Naive B cell (primary cell): Measurements from ENCODE around the gene WDR5. TPM values are rescaled to one million over a fixed set of nuclear protein-coding genes. Genes with fewer than 3 reads are reported as not detected.

Source experiments
- ATAC-seq, 2 donors: fragments of 150-1000 bp; cut with Tn5 transposase; 2 replicates each; pipeline ENCODE4 v1.10.0; 2021; ENCODE audit warnings: low read depth in 2 of 2, mild to moderate bottlenecking in 2 of 2, moderate library complexity in 2 of 2
- DNase-seq: peaks from one replicate; pipeline ENCODE4 v3.0.0; 2022
- H3K27ac Mint-ChIP-seq, 6 donors: one replicate each; pipeline ENCODE4 v1.8.0; 2020 to 2022; ENCODE audit warnings: mild to moderate bottlenecking in 6 of 6, mixed read lengths in 6 of 6, moderate library complexity in 5 of 6, inconsistent platforms in 2 of 6
- H3K27me3 Mint-ChIP-seq, 3 donors: one replicate each; pipeline ENCODE4 v1.8.0; 2021 to 2022; ENCODE audit warnings: mixed read lengths in 3 of 3, mild to moderate bottlenecking in 1 of 3
- H3K36me3 Mint-ChIP-seq, 2 donors: one replicate each; pipeline ENCODE4 v1.8.0; 2020 to 2022; ENCODE audit warnings: mixed read lengths in 2 of 2, inconsistent platforms in 1 of 2, mild to moderate bottlenecking in 1 of 2
- H3K4me1 Mint-ChIP-seq, 3 donors: one replicate each; pipeline ENCODE4 v1.8.0; 2020 to 2022; ENCODE audit warnings: mixed read lengths in 3 of 3, inconsistent platforms in 1 of 3, mild to moderate bottlenecking in 1 of 3, moderate library complexity in 1 of 3
- H3K4me3 Mint-ChIP-seq, 8 donors: one replicate each; pipeline ENCODE4 v1.8.0; 2020 to 2022; ENCODE audit warnings: mild to moderate bottlenecking in 8 of 8, mixed read lengths in 8 of 8, moderate library complexity in 8 of 8, inconsistent platforms in 2 of 8
- H3K9me3 Mint-ChIP-seq, 7 donors: one replicate each; pipeline ENCODE4 v1.8.0; 2020 to 2022; ENCODE audit warnings: mixed read lengths in 7 of 7, mild to moderate bottlenecking in 5 of 7, inconsistent platforms in 2 of 7, moderate library complexity in 1 of 7
- polyA plus RNA-seq, 6 donors: library from polyadenylated mRNA; unstranded; fragments of 300-500 nt; fragmentation: Illumina TruSeq; gene quantifications; one replicate each; pipeline ENCODE4 v1.2.3, GENCODE V29; 2021; ENCODE audit warnings: low read depth in 6 of 6

WDR5 gene
- polyA plus RNA-seq, 6 donors from 2014 or later: 5.1 to 20.2 (median 12.3) TPM

DNA sequence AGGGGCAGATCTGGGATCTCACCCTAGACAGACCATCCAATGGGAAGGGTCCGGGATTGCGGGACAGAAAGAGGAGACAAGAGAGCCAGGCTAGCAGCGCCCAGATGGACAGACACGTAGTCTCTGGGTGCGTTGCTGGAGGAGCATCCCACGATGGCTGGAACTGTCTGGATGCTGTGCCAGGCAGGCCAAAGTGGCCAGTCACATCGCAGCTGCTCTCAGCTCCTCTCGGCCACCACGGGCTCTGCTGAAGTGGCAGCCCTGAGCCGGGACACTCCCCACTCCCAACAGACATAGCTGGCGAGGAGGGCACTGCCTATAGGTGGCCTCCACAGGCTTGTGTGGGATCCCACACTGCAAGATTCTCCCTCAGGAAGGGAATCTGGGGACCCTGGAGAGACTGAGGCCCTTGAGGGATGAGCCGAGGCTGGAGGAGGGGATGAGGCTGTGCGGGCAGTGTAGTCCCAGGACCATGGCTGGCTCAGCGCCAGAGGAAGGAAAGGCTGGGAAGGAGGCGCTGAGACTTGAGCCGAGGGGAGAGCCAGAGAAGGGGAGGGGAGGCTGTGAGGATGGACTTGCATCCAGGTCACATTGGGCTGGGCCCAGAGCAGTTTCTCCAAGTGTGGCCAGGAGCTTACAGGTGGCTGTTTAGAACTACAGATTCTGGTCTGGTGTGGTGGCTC, 10.3 kb upstream of the WDR5 start:
- Mint-ChIP-seq H3K36me3 (no peaks in the 10 kb centered on the region), H3K9me3 (no peaks in the 10 kb centered on the region), H3K4me1 (peaks cover 11 to 25% (median 21%) of the 10 kb centered on the region in 3 donors)

DNA sequence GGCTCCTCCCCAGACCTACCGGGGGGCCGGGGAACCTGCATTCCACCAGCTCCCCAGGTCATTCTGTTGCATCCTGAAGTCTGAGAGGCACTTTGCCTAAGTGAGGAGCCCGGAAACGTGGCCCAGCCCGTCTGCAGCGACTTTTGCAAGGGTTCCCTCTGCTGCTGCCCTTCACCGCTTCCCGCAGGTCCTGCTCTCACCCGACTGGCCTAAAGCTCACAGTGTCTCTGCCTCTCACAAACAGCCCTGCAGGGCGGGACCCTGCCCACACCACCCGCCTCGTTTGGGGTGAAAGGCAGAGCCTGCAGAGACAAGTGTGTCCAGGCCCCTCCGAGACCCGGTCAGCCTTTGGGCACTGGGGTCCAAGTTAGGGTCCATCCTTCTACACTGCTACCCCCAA, 9.5 kb upstream of the WDR5 start:
- Mint-ChIP-seq H3K4me1 (peaks cover 11 to 25% (median 21%) of the 10 kb centered on the region in 3 donors), H3K36me3 (no peaks in the 10 kb centered on the region), H3K27me3 (peaks cover 0 to 18% (median 0%) of the 10 kb centered on the region in 3 donors), H3K9me3 (no peaks in the 10 kb centered on the region), H3K27ac (no peak overlapping the region), H3K4me3 (no peak overlapping the region)
- ATAC-seq (no peak), DNase-seq (no peak)

More for the DNA sequence above, 10.3 kb upstream of the WDR5 start:
- ATAC-seq (no peak), DNase-seq (no peak)
- Mint-ChIP-seq H3K27me3 (peaks cover 0 to 22% (median 0%) of the 10 kb centered on the region in 3 donors), H3K27ac (peak overlapping the region in 1 of 6 donors; percentile 76), H3K4me3 (peak overlapping the region in 1 of 8 donors; percentile 56)

DNA sequence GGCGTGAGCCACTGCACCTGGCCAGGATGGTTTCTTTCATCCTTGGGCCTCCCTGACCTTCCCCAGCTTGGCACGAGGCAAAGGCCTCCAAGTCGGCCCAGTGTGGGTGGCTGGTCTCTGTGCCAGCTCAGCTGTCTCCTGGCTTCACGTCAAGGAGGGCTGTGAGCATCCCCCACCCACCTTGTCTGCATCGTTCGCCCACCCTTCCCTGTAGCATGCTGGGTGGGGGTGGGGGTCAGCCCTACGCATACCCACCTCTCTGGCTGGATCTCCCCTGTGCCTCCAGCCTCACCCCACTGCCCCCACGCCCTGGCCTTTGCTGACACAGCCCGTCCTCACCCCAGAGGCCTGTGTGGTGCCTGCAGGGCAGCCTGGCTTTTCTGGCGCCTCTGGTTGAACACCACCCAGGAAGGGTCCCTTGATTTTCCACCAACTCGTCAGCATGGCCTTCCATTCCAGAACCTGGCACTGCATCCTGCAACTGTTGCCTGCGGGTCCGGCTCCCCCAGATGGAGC, 8.8 kb upstream of the WDR5 start:
- Mint-ChIP-seq H3K4me3 (peak overlapping the region in 3 of 8 donors; percentile 4 to 73 (median 25)), H3K27me3 (peaks cover 0 to 17% (median 0%) of the 10 kb centered on the region in 3 donors), H3K27ac (peak overlapping the region in 2 of 6 donors; percentile 18 to 44), H3K9me3 (no peaks in the 10 kb centered on the region), H3K36me3 (no peaks in the 10 kb centered on the region), H3K4me1 (peaks cover 11 to 25% (median 21%) of the 10 kb centered on the region in 3 donors)
- no peak for ATAC-seq
- DNase-seq: no peak

DNA sequence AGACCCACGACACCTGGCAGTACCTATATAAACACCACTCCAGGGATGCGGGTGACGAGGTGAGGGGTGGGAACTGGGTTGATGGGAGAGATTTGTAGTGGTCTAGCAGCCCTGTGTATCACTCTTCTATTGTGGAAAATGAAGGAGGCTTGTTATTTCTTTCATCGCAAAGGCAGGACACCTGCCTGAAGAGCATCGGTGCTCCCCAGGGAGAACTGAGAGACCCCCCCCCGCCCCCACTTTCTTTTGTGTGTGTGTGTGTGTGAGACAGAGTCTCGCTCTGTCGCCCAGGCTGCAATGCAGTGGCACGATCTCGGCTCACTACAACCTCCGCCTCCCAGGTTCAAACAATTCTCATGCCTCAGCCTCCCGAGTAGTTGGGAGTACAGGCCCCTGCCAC, 8.3 kb upstream of the WDR5 start:
- peaks cover 0 to 17% (median 0%) of the 10 kb centered on the region in 3 donors for H3K27me3 Mint-ChIP-seq
- no peak for DNase-seq
- H3K36me3 Mint-ChIP-seq: no peaks in the 10 kb centered on the region

DNA sequence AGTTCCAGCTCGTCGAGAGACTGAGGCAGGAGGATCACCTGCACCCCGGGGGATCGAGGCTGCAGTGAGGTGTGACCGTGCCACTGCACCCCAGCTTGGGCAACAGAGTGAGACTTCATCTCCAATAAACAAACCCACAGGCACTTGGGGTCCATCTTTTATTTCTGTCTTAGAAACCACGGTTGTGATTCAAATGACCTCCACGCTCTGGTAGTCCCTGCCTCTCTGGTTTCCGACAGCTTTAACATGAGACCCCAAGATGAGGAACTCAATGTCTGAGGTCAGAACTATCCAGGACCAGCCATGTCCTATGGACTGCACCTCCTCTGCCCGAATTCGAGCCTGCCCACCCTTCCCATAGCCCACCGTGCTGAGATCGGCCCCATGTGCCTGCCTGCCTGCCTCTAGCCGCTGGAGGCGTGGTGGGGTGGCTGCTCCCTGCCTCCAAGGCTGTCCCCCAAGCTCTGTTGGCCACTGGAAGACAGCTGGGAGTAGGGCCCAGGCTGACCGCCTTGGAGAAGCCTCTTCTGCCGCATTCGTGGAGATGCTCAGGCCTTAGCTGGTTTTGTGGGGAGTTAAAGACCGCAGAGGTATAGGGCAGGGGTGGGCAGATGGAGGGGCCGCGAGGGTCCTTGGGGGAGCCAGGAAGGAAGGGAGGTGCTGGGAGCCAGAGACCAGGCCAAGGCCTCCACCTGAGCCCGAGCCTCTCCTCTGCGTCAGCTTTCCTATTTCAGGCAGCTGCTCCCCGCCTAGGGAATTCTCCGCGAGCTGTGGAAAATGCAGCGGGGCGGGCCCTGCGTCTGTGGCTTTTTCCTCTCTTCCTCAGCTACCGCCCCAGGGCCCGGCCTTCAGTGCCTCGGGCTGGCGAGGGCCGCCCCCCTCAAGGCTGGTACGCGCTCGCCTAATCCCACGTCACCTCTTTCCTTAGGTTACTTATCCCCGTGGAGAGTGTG, 6.9 kb upstream of the WDR5 start:
- no peaks in the 10 kb centered on the region for H3K9me3 Mint-ChIP-seq

More for the DNA sequence above, 8.3 kb upstream of the WDR5 start:
- H3K4me1 Mint-ChIP-seq: peaks cover 11 to 25% (median 21%) of the 10 kb centered on the region in 3 donors
- ATAC-seq: peak in 1 of 2 donors; percentile 28
- H3K4me3 Mint-ChIP-seq: peak overlapping the region in 4 of 8 donors; percentile 4 to 73 (median 25)
- no peaks in the 10 kb centered on the region for H3K9me3 Mint-ChIP-seq
- peak overlapping the region in 3 of 6 donors; percentile 18 to 44 (median 28) for H3K27ac Mint-ChIP-seq

DNA sequence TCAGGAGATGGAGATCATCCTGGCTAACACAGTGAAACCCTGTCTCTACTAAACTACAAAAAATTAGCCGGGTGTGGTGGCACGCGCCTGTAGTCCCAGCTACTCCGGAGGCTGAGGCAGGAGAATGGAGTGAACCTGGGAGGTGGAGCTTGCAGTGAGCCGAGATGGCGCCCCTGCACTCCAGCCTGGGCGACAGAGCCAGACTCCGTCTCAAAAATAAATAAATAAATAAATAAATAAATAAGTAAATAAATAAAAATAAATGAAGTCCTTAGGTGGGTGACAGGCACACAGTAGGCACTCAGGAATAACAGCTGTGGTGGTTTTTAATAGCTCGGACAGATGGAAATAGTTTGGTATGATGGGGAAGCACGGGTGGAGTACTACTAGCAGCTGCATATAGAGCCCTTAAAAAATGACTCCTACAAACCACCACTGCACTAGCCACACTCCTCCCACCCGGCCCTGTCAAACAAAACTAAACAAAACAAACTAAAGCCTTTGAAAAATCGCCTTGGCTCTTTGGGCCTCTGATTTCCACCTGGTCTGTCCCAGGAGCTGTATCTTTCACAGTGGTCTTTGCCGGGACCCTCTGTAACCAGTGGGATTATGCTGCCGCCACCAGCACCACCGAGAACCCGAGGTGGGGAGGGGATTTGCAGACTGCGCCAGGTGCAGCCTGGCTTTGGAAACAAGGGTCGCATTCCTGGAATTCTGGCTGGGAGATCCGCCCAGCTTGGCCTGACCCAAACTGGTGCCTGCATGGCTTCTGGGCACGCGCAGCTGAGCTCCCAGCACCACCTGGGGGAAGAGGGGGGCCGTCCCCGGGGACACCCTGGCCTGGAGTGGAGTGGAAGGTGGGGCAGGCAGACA, 5.1 kb upstream of the WDR5 start:
- H3K36me3 Mint-ChIP-seq: no peaks in the 10 kb centered on the region
- ATAC-seq: no peak
- no peak for DNase-seq
- peaks cover 24 to 37% (median 32%) of the 10 kb centered on the region in 3 donors for H3K4me1 Mint-ChIP-seq
- H3K9me3 Mint-ChIP-seq: no peaks in the 10 kb centered on the region
- H3K27me3 Mint-ChIP-seq: peaks cover 0 to 9% (median 0%) of the 10 kb centered on the region in 3 donors
- H3K27ac Mint-ChIP-seq: no peak overlapping the region
- peak overlapping the region in 1 of 8 donors; percentile 25 for H3K4me3 Mint-ChIP-seq

More for the DNA sequence above, 6.9 kb upstream of the WDR5 start:
- no peaks in the 10 kb centered on the region for H3K36me3 Mint-ChIP-seq
- H3K27ac Mint-ChIP-seq: peak overlapping the region in 4 of 6 donors; percentile 10 to 84 (median 39)
- peak overlapping the region in 2 of 8 donors; percentile 43 to 61 for H3K4me3 Mint-ChIP-seq
- peaks cover 0 to 17% (median 0%) of the 10 kb centered on the region in 3 donors for H3K27me3 Mint-ChIP-seq
- peaks cover 15 to 32% (median 21%) of the 10 kb centered on the region in 3 donors for H3K4me1 Mint-ChIP-seq
- peak in 1 of 2 donors; percentile 32 for ATAC-seq
- no peak for DNase-seq

DNA sequence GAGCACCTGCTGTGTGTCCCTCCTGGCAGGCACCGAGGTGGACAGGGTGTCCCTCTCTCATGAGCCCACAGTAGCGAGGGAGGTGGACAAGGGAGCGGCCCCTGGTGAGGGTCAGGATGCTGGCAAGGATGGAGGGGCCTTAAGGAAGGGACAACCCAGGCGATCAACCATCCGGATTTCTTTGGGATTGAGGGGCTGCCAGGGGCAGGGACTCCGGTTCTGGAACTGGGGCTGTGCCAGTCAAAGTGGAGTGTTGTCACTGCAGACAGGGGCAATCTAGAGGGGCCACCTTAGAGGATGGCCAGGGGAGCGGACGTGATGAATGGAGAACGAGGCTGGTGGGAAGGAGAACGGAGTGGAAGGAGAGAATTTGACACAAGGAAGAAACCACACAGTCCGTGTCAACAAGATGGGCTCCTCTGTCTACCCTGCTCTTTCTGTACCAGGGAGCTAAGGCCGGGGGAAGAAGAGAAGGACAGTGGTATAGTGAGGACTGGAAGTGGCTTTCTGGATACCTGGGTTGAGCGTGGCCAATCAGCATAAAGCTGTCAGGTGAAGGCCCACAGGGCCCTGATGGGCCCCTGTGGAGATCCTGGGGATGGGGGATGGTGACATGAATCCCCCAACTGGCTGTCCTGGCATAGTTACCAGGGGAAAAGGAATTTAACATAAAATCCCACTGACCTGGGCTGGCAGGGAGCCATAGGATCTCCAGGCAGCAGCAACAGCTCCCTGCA, 4.2 kb upstream of the WDR5 start:
- Mint-ChIP-seq H3K9me3 (no peaks in the 10 kb centered on the region), H3K4me3 (peak overlapping the region in 2 of 8 donors; percentile 37 to 65), H3K4me1 (peaks cover 26 to 38% (median 34%) of the 10 kb centered on the region in 3 donors), H3K27me3 (peaks cover 0 to 6% (median 0%) of the 10 kb centered on the region in 3 donors), H3K27ac (peak overlapping the region in 2 of 6 donors; percentile 69 to 76), H3K36me3 (no peaks in the 10 kb centered on the region)
- no peak for DNase-seq
- no peak for ATAC-seq

DNA sequence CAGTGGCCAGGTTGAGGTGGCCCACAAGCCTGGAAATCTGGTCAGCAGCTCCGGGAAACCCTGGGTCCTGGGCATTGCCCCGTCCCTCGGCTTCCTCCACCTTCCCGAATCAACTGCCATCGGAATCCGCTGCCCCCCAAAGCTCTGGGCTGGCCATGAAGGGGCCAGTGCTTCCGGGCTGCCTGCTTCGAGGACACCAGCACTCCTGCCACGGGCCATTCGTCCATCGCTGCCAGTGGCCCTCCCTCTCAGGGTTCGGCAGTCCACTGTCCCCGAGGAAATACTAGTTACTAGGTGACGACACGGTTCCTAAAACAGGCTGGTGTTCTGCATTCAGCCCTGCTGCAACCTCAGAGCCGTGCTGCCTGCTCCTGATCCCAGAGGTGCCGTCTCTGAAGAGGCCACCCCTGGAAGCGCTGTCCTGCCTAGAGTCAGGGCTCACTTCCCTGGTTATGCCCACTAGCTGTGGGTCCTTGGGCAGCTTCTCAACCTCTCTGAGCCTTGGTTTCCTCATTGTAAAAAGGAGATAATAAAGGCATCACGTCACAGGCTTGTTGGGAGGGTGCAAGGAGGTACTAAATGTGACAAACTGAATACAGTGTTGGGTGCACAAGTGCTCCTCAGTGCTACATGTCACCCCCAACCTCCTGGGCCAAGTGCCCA, 3.5 kb upstream of the WDR5 start:
- peak overlapping the region in 3 of 8 donors; percentile 67 to 96 (median 69) for H3K4me3 Mint-ChIP-seq
- H3K36me3 Mint-ChIP-seq: no peaks in the 10 kb centered on the region
- ATAC-seq (no peak), DNase-seq (no peak)
- no peaks in the 10 kb centered on the region for H3K9me3 Mint-ChIP-seq
- peaks cover 26 to 41% (median 39%) of the 10 kb centered on the region in 3 donors for H3K4me1 Mint-ChIP-seq
- peaks cover 0 to 2% (median 0%) of the 10 kb centered on the region in 3 donors for H3K27me3 Mint-ChIP-seq
- H3K27ac Mint-ChIP-seq: peak overlapping the region in 1 of 6 donors; percentile 19

DNA sequence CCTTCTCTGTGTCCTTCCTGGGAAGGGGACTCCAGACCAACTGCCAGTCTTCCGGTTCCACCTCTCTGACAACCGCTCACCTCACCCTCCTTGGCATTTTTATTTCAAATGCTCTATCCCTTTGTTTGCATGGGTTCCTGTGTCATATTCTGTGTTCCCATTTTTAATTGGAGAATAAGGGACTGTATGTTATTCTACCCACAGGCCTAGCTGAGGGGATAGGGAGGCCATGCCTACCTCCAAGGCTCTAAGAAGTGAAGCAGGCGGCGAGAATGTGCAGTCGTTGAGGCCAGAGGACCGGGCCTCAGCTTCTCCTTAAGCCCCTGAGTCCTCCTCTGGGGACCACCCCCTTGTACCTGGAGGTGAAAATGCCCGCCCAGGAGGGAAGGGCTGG, 936 bp upstream of the WDR5 start:
- Mint-ChIP-seq H3K4me3 (peak overlapping the region; percentile 75 to 96 (median 94)), H3K4me1 (peaks cover 32 to 49% (median 34%) of the 10 kb centered on the region in 3 donors), H3K27ac (peak overlapping the region in 5 of 6 donors; percentile 47 to 88 (median 73)), H3K36me3 (peaks cover under 1 to 3% of the 10 kb centered on the region in 2 donors), H3K9me3 (no peaks in the 10 kb centered on the region), H3K27me3 (no peaks in the 10 kb centered on the region)
- no peak for ATAC-seq
- DNase-seq: no peak

DNA sequence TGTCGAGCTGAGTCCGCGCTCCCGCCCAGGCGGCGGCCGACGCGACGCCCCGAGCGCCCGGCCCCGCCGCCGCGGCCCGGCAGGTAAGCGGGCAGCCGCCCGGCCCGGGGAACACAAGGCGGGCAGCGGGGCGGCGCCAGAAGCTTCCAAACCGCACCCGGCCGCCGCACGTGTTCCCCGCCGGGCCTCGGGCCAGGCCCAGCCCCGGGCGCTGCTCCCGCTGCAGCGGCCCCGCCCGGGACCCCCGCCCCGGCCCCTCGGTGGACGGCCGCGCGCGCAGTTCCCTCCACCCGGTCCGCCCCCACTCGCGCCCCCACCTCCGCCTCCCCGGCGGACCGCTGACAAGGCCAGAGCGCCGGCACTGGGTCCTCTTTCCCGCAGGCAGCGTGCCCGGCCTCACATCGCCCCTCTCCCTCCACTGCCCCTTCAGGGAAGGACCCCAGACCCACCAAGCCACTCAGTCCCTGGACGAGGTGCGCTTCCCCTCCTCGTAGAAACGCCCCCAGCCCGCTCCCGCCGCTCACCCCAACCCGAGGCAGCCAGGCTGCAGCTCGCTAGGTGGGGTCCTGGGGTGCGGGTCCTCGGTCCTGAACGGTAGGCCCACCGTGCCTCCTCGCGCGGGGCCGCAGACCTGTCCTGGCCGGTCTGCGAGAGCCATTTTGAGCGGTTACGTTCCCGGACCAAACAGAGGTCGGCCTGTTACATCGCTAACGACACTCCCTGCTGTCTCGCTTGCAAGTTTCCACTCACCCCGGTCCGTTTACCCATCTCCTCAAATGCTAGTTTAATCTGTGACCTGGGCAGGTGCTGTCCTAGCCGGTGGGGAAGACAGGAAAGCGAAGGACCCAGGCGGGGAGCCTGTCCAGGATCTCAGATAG, 475 bp downstream of the WDR5 start:
- no peaks in the 10 kb centered on the region for H3K9me3 Mint-ChIP-seq
- ATAC-seq (peak; percentile 26 to 27), DNase-seq (no peak)
- H3K36me3 Mint-ChIP-seq: peaks cover 5 to 14% of the 10 kb centered on the region in 2 donors
- no peaks in the 10 kb centered on the region for H3K27me3 Mint-ChIP-seq
- H3K4me3 Mint-ChIP-seq: peak overlapping the region; percentile 87 to 96 (median 93)
- H3K27ac Mint-ChIP-seq: peak overlapping the region in 4 of 6 donors; percentile 50 to 90 (median 82)
- peaks cover 33 to 51% (median 34%) of the 10 kb centered on the region in 3 donors for H3K4me1 Mint-ChIP-seq

DNA sequence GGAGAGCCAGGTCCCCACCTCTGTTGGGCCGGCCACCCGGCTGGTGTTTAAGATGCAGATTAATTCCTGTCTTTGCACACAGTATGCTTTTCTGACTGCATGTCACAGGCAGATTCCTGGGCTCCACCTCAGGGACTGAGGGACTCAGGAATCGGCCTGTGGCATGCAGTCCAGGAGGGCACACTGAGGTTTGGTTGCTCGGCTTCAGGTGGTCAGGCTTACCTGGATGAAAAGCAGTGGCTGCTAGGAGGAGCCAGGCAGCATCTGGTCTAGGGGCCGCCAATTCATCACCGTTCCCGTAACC, 1.1 kb downstream of the WDR5 start:
- no peak for DNase-seq
- peaks cover 8 to 20% of the 10 kb centered on the region in 2 donors for H3K36me3 Mint-ChIP-seq
- H3K4me1 Mint-ChIP-seq: peaks cover 33 to 51% (median 34%) of the 10 kb centered on the region in 3 donors

More for the DNA sequence above, 1.1 kb downstream of the WDR5 start:
- Mint-ChIP-seq H3K27ac (peak overlapping the region in 3 of 6 donors; percentile 67 to 86 (median 79)), H3K4me3 (peak overlapping the region; percentile 86 to 95 (median 90)), H3K27me3 (no peaks in the 10 kb centered on the region), H3K9me3 (no peaks in the 10 kb centered on the region)
- no peak for ATAC-seq
